Non-pigmented ciliary epithelial cell (primary cell): ENCODE results near the gene THSD7B.

Experiments
- DNase-seq: peaks from one replicate; pipeline ENCODE4 v3.0.0-alpha.2; 2010; ENCODE audit warnings: low read depth

THSD7B gene

GRCh38 chr2:136823291-136823690, 57.9 kb downstream of the THSD7B start:
- DNase-seq: no peak

GRCh38 chr2:136828162-136828561, 62.8 kb downstream of the THSD7B start:
- DNase-seq: no peak

- DNase-seq: no peak
Measured at GRCh38 chr2:136828774-136829173, 63.4 kb downstream of the THSD7B start.

- no peak for DNase-seq
Measured at GRCh38 chr2:136844546-136844945, 79.2 kb downstream of the THSD7B start.

GRCh38 chr2:136858656-136859055, 93.3 kb downstream of the THSD7B start:
- DNase-seq: no peak

- no peak for DNase-seq
Measured at GRCh38 chr2:136860443-136860958, 95.2 kb downstream of the THSD7B start.

GRCh38 chr2:136863468-136863867, 98.1 kb downstream of the THSD7B start:
- no peak for DNase-seq

GRCh38 chr2:136863874-136864273, 98.5 kb downstream of the THSD7B start:
- DNase-seq: no peak

GRCh38 chr2:136871424-136871823, 106.1 kb downstream of the THSD7B start:
- DNase-seq: no peak

- no peak for DNase-seq
Measured at GRCh38 chr2:136874258-136874657, 108.9 kb downstream of the THSD7B start.

GRCh38 chr2:136891100-136891499, 125.8 kb downstream of the THSD7B start:
- DNase-seq: no peak

GRCh38 chr2:136894007-136894634, 128.8 kb downstream of the THSD7B start:
- DNase-seq: no peak

- no peak for DNase-seq
Measured at GRCh38 chr2:136901732-136902131, 136.4 kb downstream of the THSD7B start.

GRCh38 chr2:136905779-136906178, 140.4 kb downstream of the THSD7B start:
- no peak for DNase-seq

GRCh38 chr2:136909777-136910176, 144.4 kb downstream of the THSD7B start:
- no peak for DNase-seq

- DNase-seq: no peak
Measured at GRCh38 chr2:136916131-136916530, 150.8 kb downstream of the THSD7B start.

GRCh38 chr2:136917411-136917881, 152.1 kb downstream of the THSD7B start:
- DNase-seq: no peak

GRCh38 chr2:136919682-136920081, 154.3 kb downstream of the THSD7B start:
- DNase-seq: no peak

- no peak for DNase-seq
Measured at GRCh38 chr2:136920652-136921333, 155.4 kb downstream of the THSD7B start.

- no peak for DNase-seq
Measured at GRCh38 chr2:136927156-136927555, 161.8 kb downstream of the THSD7B start.

- DNase-seq: no peak
Measured at GRCh38 chr2:136929531-136929930, 164.2 kb downstream of the THSD7B start.

GRCh38 chr2:136932700-136933099, 167.4 kb downstream of the THSD7B start:
- DNase-seq: no peak

- no peak for DNase-seq
Measured at GRCh38 chr2:136935119-136935518, 169.8 kb downstream of the THSD7B start.

GRCh38 chr2:136956050-136956449, 190.7 kb downstream of the THSD7B start:
- no peak for DNase-seq
